EL (cell line): ENCODE results near the gene ART5.
"Not testable (repeated sequence)": the region's sequence is repeated elsewhere in the genome, so short reads cannot be mapped to it uniquely, and the experiment has no call there.

ENCODE experiments used
- DNase-seq: peaks from one replicate; pipeline ENCODE4 v3.0.0-alpha.2; 2016

Gene ART5

DNA sequence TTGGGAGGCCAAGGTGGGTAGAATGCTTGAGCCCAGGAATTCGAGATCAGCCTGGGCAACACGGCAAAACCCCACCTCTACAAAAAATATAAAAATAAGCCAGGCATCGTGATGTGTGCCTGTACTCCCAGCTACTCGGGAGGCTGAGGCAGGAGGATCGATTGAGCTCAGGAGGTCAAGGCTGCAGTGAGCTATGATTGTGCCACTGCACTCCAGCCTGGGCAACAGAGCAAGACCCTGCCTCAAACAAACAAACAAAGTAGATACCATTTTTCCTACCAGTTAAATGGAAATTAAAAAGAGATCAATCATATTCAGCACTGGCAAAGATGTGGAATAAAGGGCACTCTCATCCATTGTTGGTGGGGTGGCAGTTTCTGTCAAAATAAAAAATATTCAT, 15.5 kb upstream of the ART5 start:
- DNase-seq: not testable (repeated sequence)

DNA sequence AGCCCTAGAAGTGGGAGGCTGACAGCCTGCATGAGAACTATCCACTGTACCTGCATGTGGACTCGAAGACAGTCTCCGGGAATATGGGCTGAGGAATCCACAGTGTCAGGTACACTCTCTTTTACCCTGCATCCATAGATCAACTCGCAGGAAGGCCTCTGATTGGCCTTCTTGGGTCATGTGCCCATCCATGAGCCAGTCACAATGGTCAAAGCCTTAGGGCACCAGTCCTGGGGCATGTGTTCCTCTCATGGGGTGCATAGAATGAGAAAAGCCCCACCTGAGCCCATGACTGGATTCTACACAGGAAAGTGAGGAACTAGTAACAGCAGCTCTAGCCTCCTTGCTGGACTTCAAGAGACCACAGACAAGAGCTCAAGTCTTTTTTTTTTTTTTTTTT, 13.8 kb upstream of the ART5 start:
- DNase-seq: no peak

GRCh38 chr11:3652514-3652913, 10.7 kb upstream of the ART5 start:
- not testable (repeated sequence) for DNase-seq

GRCh38 chr11:3649374-3649773, 7.6 kb upstream of the ART5 start:
- DNase-seq: not testable (repeated sequence)

DNA sequence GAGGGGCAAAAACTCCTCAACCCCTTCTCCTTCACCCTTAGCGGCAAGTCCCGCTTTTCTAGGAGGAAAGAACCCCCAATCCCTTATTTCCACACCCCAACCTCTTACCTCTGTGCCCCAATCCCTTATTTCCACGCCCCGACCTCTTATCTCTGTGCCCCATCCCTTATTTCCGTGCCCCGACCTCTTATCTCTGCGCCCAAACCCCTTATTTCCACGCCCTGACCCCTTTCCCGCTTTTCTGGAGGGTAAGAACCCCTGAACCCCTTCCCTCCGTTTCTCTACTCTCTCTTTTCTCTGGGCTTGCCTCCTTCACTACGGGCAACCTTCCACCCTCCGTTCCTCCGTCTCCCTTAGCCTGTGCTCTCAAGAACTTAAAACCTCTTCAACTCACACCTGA, 7.1 kb upstream of the ART5 start:
- not testable (repeated sequence) for DNase-seq

- DNase-seq: no peak
Observed at GRCh38 chr11:3645552-3645951, 3.8 kb upstream of the ART5 start.

- no peak for DNase-seq
Observed at GRCh38 chr11:3644817-3645235, 3.0 kb upstream of the ART5 start, which contains the start of gene ART1. Gene ART1 (plus strand): TSS chr11:3645128. CDS start chr11:3659214, 14,086 bp downstream.

DNA sequence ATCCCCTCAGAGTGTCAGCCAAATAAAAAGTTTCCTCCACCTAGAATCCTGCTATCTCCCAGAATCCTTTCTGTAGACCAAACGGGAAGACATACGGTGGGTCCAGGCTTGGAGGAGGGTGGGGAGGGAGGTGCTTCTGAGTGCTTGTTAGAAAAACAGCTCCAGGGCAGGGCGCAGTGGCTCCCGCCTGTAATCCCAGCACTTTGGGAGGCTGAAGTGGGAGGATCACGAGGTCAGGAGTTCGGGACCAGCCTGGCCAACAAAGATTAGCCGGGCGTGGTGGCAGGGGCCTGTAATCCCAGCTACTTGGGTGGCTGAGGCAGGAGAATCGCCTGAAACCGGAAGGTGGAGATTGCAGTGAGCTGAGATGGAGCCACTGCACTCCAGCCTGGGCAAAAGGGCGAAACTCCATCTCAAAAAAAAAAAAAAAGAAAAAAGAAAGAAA, 1.3 kb upstream of the ART5 start:
- DNase-seq: not testable (repeated sequence)

- DNase-seq: peak; percentile 88
Observed at GRCh38 chr11:3642071-3642951, 519 bp upstream of the ART5 start.

DNA sequence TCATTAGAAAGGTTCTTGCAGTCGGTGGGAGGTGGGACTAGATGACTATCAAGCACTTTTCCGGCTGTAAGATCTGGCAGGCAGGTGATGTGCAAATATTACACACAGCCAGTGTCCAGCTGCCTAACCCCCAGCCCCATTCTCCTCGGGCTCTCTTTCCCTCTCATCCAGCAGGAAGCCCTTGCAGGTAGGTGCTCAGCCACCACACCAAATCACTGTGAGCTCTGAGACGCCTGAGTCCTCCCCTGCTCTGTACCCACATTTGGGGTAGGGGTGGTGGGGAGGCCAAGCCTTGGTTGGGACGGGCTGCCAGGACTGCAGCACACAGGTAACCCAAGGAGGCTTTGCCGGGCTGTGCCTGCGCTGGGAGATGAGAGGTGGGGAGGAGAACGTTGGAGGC, 601 bp downstream of the ART5 start:
- DNase-seq: no peak

GRCh38 chr11:3639841-3640240, 2.0 kb downstream of the ART5 start:
- DNase-seq: no peak

- no peak for DNase-seq
Observed at GRCh38 chr11:3638513-3638912, 3.3 kb downstream of the ART5 start.

DNA sequence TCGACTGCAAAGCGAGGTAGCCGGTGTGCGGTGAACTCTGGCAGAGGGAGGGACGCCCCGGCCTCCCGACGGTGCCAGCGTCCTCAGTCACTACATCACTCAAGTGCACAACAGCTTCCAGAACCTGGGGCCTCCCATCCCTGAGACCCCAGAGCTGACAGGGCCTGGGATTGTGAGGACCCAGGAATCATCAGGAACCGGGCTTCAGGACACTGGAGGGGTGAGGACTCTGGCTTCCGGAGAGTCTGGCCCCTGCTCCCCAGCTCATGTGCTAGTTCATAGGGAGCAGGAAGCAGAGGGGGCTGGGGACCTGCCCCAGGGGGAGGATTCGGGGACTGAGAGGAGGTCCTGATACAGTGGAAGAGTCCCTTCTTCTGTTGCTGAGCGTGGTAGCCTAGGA, 4.6 kb downstream of the ART5 start:
- no peak for DNase-seq

DNA sequence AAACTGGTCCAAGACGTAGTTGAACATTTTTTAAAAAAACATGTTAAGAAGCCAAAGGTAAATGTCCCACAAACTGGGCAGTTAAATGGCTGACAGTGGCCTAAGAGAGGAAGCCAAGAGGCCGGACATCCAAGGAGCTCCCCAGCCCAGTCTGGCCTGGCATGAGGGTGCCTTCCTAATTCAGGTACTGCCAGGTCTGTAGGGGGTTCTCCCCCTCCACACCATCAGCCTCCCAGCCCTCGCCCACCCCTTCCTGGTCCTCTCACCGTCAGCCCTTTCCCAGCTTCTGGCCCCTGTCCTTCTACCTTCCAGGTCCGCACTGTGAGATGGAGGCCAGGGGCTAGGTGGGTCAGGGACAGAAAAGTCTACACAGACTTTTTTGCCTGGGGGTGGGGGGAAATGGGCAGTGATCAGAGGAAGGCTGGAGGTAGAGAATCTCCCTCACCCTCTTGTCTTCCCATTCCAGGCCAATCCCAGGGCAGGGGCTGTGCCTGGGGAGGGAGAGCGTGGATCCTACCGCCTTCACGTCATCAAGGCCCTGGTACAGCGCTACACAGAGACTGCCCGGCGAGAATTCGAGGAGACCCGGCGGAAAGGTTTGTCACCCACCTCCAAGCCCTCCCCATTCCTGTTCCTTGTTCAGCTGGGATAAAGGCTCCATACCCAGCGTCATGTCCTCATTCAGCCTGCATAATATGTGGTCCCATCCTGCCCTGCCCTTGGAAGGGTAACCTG, 6.0 kb downstream of the ART5 start:
- no peak for DNase-seq

DNA sequence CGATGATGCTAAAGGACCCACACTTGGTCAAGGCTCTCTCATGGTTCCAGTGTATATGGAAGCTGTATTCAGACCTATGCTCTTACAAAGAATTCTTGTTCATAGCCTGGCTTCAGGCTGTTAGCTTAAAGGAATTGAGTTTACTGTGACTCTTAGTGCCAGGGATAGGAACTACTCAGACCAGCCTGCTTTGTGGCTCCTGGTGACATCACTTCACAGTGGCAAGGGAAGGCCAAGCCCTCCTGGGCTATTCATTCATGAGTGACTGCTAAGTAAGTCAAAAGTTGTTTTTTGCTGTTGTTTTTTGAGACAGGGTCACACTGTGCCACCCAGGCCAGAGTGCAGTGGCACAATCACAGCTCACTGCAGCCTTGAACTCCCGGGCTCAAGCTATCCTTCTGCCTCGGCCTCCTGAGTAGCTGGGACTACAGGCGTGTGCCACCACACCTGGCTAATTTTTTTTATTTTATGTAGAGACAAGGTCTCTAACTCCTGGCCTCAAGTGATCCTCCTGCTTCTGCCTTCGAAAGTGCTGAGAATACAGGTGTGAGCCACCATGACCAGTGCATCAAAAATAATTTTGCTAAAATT, 9.6 kb downstream of the ART5 start:
- DNase-seq: no peak

DNA sequence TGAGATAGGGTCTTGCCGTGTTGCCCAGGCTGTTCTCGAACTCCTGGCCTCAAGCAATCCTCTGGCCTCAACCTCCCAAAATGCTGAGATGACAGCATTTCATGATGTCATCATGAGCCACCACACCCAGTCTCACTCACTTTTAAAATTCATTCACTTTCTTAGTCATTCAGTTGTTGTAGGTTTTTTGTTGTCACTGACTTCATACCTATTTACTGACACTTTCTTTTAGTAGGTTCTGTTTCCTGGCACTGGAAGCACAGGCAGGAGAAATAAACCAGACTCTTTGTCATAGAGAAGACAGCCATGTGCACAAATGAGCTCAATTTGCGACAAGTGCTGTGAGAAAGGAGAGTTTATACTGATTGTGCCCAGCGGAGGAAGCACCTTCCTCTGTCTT, 10.5 kb downstream of the ART5 start:
- no peak for DNase-seq

GRCh38 chr11:3627291-3627690, 14.5 kb downstream of the ART5 start:
- peak; percentile 91 for DNase-seq

DNA sequence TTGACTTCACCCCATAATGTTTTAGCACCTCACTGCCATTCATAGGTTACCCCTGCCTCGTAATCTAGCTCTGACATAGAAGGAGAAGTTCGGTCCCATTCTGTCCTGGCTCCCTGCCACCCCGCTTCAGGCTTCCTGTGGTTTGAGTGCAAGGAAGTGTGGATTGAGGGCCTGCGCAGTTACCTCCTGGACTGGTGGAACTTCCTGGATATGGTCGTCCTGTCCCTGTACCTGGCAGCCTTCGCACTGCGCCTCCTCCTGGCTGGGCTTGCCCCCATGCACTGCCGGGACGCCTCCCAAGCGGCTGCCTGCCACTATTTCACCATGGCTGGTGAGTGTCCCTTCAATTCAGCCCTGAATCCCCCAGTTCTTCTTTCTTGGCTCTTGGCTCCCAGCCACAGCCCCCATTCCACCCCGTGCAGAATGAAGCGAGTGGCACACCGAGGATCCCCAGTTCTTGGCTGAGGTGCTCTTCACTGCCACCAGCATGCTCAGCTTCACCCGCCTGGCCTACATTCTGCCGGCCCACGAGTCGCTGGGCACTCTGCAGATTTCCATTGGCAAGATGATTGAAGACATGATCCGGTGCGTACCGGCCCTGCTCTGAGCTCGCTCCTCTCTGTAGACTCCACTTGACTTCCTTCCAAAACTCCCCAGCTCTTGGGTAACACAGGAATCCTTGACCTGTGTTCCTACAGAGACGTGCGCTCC, 15.4 kb downstream of the ART5 start:
- DNase-seq: no peak

- no peak for DNase-seq
Observed at GRCh38 chr11:3623767-3624458, 17.9 kb downstream of the ART5 start.

- DNase-seq: no peak
Observed at GRCh38 chr11:3623121-3623520, 18.7 kb downstream of the ART5 start.

- DNase-seq: no peak
Observed at GRCh38 chr11:3622521-3622920, 19.3 kb downstream of the ART5 start.

GRCh38 chr11:3617990-3618389, 23.8 kb downstream of the ART5 start:
- no peak for DNase-seq
